Upper lobe of left lung (tissue), 4 donors: ENCODE results near the gene ZNF512B.

Source experiments
- POLR2A ChIP-seq, 4 donors: fragments of 450-650 bp; IDR thresholded peaks; one replicate each; pipeline ENCODE4 v1.5.1; 2016 to 2017; ENCODE audit warnings: antibody characterized with exemption in 4 of 4, mild to moderate bottlenecking in 2 of 4
- TF ChIP-seq, protein P1 (sequence below), 6 experiments: fragments of 450-650 bp in 4 of 6; fragments of 200-600 bp in 2 of 6; sonication (generic) in 2 of 6; IDR thresholded peaks; one replicate each; pipeline ENCODE4 v1.5.1; 2016 to 2019; ENCODE audit warnings: antibody characterized with exemption in 6 of 6

DNA sequence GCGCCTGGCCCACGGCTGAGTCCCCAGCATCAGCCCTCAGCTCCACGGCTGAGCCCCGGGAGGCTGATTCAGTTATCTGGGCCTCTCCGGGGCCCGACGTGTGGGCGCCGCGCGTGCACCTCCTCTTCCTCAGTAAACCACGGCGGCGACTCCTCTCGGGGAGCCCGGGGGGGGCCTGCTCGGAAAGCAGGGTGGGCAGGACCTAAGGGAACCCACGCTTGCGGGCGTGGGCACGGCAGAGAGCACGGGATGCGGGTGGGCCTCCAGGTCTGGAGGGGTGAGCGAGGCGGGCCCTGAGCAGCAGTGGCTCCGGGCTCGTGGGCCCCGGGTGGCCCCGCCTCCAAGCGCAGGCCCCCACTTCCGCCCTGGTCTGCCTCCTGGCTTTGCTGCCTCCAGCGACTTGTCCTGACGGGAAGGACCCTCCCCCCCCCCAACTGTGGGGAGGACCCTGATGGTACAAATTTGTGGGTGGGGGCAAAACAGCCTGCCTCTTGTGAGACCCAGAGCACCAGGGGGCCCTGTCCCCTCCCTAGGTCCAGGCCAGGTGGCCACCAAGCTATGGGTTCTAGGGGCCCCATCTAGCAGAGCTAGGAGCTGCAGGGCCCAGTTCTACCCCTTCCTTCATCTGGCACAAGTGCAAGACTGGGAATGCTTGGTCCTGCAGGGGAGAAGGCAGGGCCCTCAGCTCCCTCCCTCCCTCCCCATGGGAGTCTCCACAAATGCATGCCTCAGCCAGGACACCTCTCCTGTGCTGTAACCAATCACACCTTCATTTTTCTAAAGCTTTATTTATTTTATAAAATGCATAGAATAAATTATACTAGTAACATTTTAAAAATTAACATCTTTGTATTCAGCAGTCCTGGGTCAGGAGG is 30.4 kb downstream of the ZNF512B start:
- TF ChIP-seq, protein P1, sequence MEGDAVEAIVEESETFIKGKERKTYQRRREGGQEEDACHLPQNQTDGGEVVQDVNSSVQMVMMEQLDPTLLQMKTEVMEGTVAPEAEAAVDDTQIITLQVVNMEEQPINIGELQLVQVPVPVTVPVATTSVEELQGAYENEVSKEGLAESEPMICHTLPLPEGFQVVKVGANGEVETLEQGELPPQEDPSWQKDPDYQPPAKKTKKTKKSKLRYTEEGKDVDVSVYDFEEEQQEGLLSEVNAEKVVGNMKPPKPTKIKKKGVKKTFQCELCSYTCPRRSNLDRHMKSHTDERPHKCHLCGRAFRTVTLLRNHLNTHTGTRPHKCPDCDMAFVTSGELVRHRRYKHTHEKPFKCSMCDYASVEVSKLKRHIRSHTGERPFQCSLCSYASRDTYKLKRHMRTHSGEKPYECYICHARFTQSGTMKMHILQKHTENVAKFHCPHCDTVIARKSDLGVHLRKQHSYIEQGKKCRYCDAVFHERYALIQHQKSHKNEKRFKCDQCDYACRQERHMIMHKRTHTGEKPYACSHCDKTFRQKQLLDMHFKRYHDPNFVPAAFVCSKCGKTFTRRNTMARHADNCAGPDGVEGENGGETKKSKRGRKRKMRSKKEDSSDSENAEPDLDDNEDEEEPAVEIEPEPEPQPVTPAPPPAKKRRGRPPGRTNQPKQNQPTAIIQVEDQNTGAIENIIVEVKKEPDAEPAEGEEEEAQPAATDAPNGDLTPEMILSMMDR (IDR thresholded peaks at IDR 0.05) = no peak
- TF ChIP-seq POLR2A (IDR thresholded peaks at IDR 0.05) = no peak
